Esophagus (tissue), 2 donors: ENCODE results near the gene ABR. TPM values are rescaled to one million over a fixed set of nuclear protein-coding genes. Genes with fewer than 3 reads are reported as not detected.
A peak's percentile ranks its signal among the peaks of the same experiment; 100 is the strongest.

ENCODE experiments used
- H3K27ac ChIP-seq, 2 donors: one replicate each; pipeline ENCODE4 v1.5.1; 2013; ENCODE audit warnings: low read depth in 2 of 2, mild to moderate bottlenecking in 2 of 2, inconsistent platforms in 1 of 2, low read length in 1 of 2, moderate library complexity in 1 of 2
- H3K27me3 ChIP-seq, 2 donors: one replicate each; pipeline ENCODE4 v1.6.1; 2013; ENCODE audit warnings: low read length in 2 of 2, control low read depth in 1 of 2, mild to moderate bottlenecking in 1 of 2; ENCODE audit not compliant: insufficient read depth in 2 of 2, control insufficient read depth in 1 of 2
- H3K36me3 ChIP-seq, 2 donors: one replicate each; pipeline ENCODE4 v1.6.1; 2013; ENCODE audit warnings: low read length in 1 of 2; ENCODE audit not compliant: control insufficient read depth in 2 of 2, insufficient read depth in 2 of 2
- H3K4me1 ChIP-seq, 2 donors: one replicate each; pipeline ENCODE4 v1.6.1; 2013; ENCODE audit warnings: low read length in 1 of 2; ENCODE audit not compliant: control insufficient read depth in 2 of 2, insufficient read depth in 2 of 2
- H3K4me3 ChIP-seq, 2 donors: one replicate each; pipeline ENCODE4 v1.5.1; 2013; ENCODE audit warnings: low read length in 2 of 2, mild to moderate bottlenecking in 2 of 2, low read depth in 1 of 2, moderate library complexity in 1 of 2
- H3K9me3 ChIP-seq, 2 donors: one replicate each; pipeline ENCODE4 v1.6.1; 2013; ENCODE audit warnings: mild to moderate bottlenecking in 2 of 2, low read depth in 1 of 2, low read length in 1 of 2, moderate library complexity in 1 of 2; ENCODE audit not compliant: control insufficient read depth in 2 of 2, insufficient read depth in 1 of 2
- WGBS, 2 donors: extraction: QIAGEN DNeasy Blood & Tissue Kit; methylation state at CpG; one replicate each; pipeline ENCODE4 v1.1.7; 2013; 5-methylcytosine and 5-hydroxymethylcytosine counted together
- polyA plus RNA-seq, 2 donors: library from polyadenylated mRNA; stranded (reverse); fragments of 200-250 nt; gene quantifications; one replicate each; pipeline ENCODE4 v1.2.3, GENCODE V29; 2013
- donor health status: healthy with polysubstance abuse.
- donor health status: Bipolar disorder and iron deficiency.

ABR gene
- polyA plus RNA-seq, 2 donors: 48.6 to 57.7 TPM

DNA sequence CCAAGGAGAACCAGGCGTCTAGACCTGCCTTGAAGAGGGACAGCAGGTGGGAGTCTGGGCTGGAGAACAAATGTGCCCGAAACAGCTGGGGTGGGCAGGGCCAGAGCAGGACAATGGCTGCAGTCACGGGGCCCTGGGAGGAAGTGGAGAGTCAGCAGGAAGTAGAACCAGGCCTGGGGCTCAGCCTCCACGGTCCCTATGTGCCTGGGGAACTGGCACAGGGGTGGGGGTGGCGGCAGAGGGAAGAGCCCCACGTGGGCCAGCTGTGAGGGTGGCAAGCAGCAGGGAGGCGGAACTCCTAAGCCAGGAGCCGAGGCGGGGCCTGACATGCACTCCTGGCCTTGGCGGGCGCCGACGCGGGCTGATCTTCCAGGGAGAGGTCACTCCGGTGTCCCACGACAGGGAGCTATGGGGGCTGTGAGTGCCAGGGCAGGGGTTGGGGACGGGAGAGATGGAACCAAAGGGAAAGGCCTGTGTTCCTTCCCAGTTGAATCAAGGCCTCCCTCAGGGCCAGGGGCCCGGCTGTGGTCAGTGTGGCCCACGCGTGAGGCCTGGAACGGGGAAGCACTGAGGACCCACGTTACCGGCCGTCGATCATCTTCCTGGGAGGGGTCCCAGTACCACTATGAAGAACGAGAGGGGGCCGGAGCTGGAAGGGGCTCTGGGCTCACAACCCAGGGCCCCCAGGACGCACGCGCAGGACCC, 140.1 kb downstream of the ABR start:
- Histone ChIP-seq H3K4me3 (no peak overlapping the region), H3K27ac (peak overlapping the region; percentile 38 to 65), H3K36me3 (peaks cover 0 to 46% of the 10 kb centered on the region in 2 donors), H3K4me1 (peaks cover 0 to 7% of the 10 kb centered on the region in 2 donors), H3K27me3 (no peaks in the 10 kb centered on the region), H3K9me3 (no peaks in the 10 kb centered on the region)
- WGBS, 2 donors: 68% methylated on average over 26 to 30 of the region's 30 CpGs

DNA sequence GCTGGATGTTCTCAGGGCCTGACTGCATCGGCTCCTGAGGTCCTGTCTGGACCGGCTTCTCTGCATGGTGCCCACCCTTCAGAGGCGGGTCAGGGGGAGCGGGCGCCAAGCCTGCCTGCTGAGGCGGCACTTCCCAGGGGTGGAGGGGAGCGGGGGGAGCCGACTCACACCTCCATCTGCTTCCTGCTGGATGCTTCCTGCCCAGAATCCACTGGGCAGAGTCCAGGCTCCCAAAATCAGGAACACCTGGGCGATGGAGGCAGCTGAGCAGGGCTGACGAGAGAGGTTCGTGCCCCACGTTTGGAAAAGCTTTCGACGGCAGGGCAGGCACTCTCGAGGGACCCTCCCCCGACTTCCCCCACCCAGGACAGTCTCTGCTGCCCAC, 140.7 kb downstream of the ABR start:
- H3K9me3 ChIP-seq: no peaks in the 10 kb centered on the region
- H3K27me3 ChIP-seq: no peaks in the 10 kb centered on the region
- WGBS, 2 donors: 77 to 85% methylated on average over 15 to 16 of the region's 16 CpGs
- H3K27ac ChIP-seq: peak overlapping the region; percentile 38
- peaks cover 0 to 7% of the 10 kb centered on the region in 2 donors for H3K4me1 ChIP-seq
- H3K36me3 ChIP-seq: peaks cover 3 to 50% of the 10 kb centered on the region in 2 donors
- no peak overlapping the region for H3K4me3 ChIP-seq

DNA sequence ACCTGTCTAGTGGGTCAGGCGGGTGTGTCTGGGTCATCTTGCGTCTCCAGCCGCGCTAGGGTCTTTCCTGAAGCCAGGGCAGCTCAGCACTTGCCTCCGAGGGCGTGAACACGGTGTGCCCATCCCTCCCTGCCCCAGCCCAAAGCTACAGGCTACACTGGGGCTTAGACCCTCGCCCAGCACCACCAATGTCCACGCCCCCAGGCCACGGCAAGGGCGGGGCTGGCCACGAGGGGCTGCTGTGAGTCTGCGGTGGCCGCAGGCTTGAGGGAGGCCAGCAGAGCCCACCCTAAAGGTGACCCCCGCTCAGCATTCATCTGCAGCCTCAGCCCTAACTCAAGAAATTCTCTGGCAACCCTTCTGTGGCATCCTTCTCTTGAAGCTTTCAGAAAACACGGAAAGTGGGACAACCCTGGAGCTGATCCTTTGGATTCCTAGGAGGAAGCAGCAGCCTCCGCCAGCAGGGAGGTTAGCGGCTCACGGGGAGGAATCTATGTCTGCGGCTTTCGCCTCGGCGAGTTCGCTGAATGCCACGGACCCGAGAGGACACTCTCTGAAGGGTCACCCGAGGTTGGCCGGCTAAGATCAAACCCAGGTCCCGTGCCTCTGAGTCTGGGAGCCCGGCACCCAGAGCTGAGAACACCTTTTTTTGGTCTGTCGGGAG, 141.2 kb downstream of the ABR start:
- H3K4me3 ChIP-seq: no peak overlapping the region
- H3K4me1 ChIP-seq: peaks cover 0 to 7% of the 10 kb centered on the region in 2 donors
- no peaks in the 10 kb centered on the region for H3K9me3 ChIP-seq
- H3K27ac ChIP-seq: no peak overlapping the region
- H3K36me3 ChIP-seq: peaks cover 5 to 51% of the 10 kb centered on the region in 2 donors
- 83 to 87% methylated on average over 28 to 31 of the region's 31 CpGs for WGBS, 2 donors
- no peaks in the 10 kb centered on the region for H3K27me3 ChIP-seq

- no peak overlapping the region for H3K27ac ChIP-seq
- 88 to 90% methylated on average over 19 of the region's 19 CpGs for WGBS, 2 donors
- H3K36me3 ChIP-seq: peaks cover 5 to 55% of the 10 kb centered on the region in 2 donors
Observed at GRCh38 chr17:1037238-1037879, 142.4 kb downstream of the ABR start.

DNA sequence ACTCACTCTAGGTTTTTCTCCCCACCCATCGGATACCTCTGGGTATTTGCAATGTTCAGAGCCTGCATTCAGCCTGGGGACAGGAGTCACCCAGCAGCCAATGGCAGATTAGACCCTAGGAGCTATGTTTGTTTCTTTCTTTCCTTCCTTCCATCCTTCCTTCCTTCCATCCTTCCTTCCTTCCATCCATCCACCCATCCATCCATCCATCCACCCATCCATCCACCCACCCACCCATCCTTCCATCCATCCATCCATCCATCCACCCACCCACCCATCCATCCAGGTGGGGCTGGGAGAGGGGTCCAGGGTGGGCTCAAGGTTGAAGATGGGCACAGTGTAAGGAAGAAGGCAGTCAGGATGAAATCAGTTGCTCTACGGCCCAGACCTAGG, 142.9 kb downstream of the ABR start:
- H3K4me3 ChIP-seq: no peak overlapping the region
- no peaks in the 10 kb centered on the region for H3K27me3 ChIP-seq
- WGBS, 2 donors: 93 to 95% methylated on average over 2 of the region's 2 CpGs
- H3K27ac ChIP-seq: no peak overlapping the region
- H3K9me3 ChIP-seq: no peaks in the 10 kb centered on the region
- H3K4me1 ChIP-seq: peaks cover 0 to 9% of the 10 kb centered on the region in 2 donors
- peaks cover 5 to 50% of the 10 kb centered on the region in 2 donors for H3K36me3 ChIP-seq

More at GRCh38 chr17:1037238-1037879, 142.4 kb downstream of the ABR start:
- peaks cover 0 to 7% of the 10 kb centered on the region in 2 donors for H3K4me1 ChIP-seq
- no peaks in the 10 kb centered on the region for H3K27me3 ChIP-seq
- no peak overlapping the region for H3K4me3 ChIP-seq
- no peaks in the 10 kb centered on the region for H3K9me3 ChIP-seq

DNA sequence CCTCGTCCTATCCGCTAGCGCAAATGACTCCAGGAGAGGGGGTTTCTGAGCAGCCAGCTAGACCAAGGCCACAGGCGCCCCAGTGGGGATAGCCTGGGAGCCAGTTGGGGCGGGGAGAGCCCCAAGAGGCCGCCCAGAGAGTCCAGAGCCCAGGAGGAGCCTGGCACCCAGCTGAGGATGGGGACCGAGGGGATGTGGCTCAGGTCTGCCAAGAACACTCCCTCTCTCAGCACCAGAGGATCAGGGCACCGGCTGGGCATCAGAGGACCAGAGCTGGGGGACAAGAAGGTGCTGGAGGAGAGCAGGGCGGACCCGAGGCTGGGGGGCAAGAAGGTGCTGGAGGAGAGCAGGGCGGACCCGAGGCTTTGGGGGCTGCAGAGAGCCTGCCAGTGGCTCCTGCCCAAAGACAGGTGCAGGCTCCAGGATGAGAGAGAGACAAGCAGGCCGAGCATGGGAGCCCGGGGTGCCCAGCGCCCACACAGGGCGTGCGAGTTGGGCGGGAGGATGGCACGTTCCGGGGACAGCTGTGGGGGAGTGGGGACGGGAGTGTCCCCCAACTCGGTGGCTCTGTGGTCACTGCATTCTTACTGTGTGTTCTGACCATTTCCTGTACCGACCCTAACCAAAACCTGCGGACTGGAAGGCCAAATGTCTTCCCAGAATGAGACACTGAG, 143.5 kb downstream of the ABR start:
- WGBS, 2 donors: 85% methylated on average over 22 to 24 of the region's 24 CpGs
- Histone ChIP-seq H3K36me3 (peaks cover 5 to 49% of the 10 kb centered on the region in 2 donors), H3K4me3 (no peak overlapping the region), H3K27me3 (no peaks in the 10 kb centered on the region), H3K4me1 (peaks cover 0 to 11% of the 10 kb centered on the region in 2 donors), H3K9me3 (no peaks in the 10 kb centered on the region), H3K27ac (no peak overlapping the region)

GRCh38 chr17:1035546-1036170, 144.1 kb downstream of the ABR start:
- Histone ChIP-seq H3K27me3 (no peaks in the 10 kb centered on the region), H3K4me3 (no peak overlapping the region), H3K9me3 (no peaks in the 10 kb centered on the region), H3K4me1 (peaks cover 1 to 11% of the 10 kb centered on the region in 2 donors), H3K36me3 (peaks cover 5 to 44% of the 10 kb centered on the region in 2 donors), H3K27ac (no peak overlapping the region)
- WGBS, 2 donors: 60 to 63% methylated on average over 17 of the region's 17 CpGs

DNA sequence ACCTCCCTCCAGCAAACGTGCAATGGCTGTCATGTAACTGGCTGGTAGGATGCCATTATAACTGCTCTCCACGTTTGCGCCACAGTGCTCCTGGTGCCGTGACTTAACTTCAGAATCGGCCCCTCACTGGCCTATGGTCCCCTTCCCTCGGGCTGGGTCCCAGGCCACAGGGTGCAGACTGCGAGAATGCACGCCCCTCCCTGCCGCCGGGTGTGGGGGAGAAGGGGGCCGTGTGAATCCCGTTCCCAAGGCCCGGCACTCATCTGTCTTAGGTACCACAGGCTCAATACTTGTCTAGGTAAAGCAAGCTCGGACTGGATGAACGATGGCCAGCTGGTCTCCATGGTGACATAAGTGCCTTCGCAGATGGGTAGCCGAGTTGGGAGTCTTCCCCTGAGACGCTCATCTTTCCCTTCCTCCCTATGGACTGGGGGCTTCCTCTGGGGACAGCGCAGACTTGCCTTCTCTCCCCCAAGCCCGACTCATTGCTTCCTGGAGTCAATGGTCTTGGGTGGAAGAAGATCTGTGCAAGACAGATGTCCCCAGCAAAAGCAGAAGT, 145.1 kb downstream of the ABR start:
- H3K36me3 ChIP-seq: peaks cover 5 to 42% of the 10 kb centered on the region in 2 donors
- WGBS, 2 donors: 83 to 88% methylated on average over 20 of the region's 20 CpGs
- H3K4me3 ChIP-seq: no peak overlapping the region
- H3K27me3 ChIP-seq: no peaks in the 10 kb centered on the region
- H3K27ac ChIP-seq: no peak overlapping the region
- H3K4me1 ChIP-seq: peaks cover 6 to 14% of the 10 kb centered on the region in 2 donors
- no peaks in the 10 kb centered on the region for H3K9me3 ChIP-seq

- H3K4me3 ChIP-seq: no peak overlapping the region
- peaks cover 5 to 40% of the 10 kb centered on the region in 2 donors for H3K36me3 ChIP-seq
- H3K27me3 ChIP-seq: no peaks in the 10 kb centered on the region
- H3K4me1 ChIP-seq: peaks cover 6 to 16% of the 10 kb centered on the region in 2 donors
- WGBS, 2 donors: 76% methylated on average over 11 of the region's 11 CpGs
- no peak overlapping the region for H3K27ac ChIP-seq
- H3K9me3 ChIP-seq: no peaks in the 10 kb centered on the region
Observed at GRCh38 chr17:1033503-1033902, 146.3 kb downstream of the ABR start.
